ENCODE data around the gene PPM1J.

DNA sequence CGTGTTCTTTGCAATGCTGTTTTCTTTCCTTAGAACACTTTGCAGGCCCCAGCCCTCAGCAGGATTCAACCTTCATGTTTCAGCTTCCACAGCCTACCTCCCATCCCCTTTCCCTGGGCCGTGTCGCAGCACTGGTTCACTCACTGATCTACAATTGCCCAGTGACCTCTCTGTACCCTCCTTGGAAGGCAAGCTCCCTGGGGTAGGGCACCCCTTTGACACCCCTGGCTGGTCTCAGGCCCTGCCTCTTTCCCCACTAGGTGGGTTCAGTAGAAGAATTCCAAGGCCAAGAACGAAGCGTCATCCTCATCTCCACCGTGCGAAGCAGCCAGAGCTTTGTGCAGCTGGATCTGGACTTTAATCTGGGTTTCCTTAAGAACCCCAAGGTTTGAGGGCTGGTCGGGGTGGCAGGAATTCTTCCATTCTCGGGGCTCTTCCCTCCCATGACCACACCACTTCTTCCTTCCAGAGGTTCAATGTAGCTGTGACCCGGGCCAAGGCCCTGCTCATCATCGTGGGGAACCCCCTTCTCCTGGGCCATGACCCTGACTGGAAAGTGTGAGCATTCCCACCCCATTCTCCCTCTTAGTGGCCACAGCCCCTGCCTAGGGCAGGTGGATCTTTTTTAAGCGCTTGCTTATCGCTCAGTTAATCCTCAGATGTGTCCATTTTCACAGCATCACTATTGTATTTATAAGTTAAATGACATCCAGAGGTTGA is 15.5 kb downstream of the PPM1J start:
- TF ChIP-seq, protein P1, sequence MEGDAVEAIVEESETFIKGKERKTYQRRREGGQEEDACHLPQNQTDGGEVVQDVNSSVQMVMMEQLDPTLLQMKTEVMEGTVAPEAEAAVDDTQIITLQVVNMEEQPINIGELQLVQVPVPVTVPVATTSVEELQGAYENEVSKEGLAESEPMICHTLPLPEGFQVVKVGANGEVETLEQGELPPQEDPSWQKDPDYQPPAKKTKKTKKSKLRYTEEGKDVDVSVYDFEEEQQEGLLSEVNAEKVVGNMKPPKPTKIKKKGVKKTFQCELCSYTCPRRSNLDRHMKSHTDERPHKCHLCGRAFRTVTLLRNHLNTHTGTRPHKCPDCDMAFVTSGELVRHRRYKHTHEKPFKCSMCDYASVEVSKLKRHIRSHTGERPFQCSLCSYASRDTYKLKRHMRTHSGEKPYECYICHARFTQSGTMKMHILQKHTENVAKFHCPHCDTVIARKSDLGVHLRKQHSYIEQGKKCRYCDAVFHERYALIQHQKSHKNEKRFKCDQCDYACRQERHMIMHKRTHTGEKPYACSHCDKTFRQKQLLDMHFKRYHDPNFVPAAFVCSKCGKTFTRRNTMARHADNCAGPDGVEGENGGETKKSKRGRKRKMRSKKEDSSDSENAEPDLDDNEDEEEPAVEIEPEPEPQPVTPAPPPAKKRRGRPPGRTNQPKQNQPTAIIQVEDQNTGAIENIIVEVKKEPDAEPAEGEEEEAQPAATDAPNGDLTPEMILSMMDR (IDR thresholded peaks at IDR 0.05) = no peak
- TF ChIP-seq POLR2A (IDR thresholded peaks at IDR 0.05) = no peak

All from lower leg skin (tissue), 3 donors.